Measurements from ENCODE around the gene TMEM150C. TPM values are rescaled to one million over a fixed set of nuclear protein-coding genes. Genes with fewer than 3 reads are reported as not detected.

The TMEM150C gene
- total RNA-seq, 1 experiment from 2014 or later: 1.8 TPM

DNA sequence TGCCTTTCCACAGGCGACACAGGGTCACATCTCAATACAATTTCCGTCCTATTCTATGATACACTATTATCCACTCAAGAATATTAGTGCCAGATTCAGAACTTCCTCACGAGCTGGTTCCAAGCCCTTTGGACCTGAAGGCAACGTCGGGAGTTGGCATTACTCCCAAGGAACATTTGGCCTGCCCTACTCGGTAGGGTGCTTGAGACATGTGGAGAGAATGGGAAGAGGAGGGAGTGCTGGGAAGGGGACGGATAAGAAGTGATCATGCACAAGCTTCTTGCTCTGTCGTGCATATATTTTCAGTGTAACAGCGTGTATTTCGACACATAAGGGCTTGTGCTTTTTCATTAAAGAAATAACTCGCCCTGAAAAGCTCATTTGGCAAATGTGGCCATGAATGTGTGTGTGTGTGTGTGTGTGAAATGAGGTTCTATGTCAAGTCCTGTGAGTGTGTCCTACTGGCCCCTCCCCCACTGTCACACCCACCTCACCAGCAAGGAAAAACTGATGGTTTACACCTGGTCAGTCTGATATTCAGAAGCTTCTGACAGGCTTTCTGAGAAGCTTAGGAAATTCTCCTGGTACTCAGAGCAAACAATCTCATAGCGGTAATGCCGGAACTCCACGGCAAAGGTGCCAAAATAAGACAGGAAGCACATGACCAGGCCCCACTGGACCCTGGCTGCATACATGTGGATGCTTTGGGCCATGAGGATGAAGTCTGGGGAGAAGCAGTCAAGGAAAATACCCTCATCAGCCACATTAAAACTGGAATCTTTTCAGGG lies 76.6 kb downstream of the TMEM150C start:
- intact Hi-C loops (cut with micrococcal nuclease; ENCODE audit: unreplicated experiment) (no loop called here), in situ Hi-C loops (cut with HindIII; ENCODE audit: low pct_unique_long_range_greater_than_20kb, low sequenced_read_pairs) (no loop called here)
- Histone ChIP-seq H3K4me3 (ENCODE audit: low read depth in 2 of 2, low read length in 2 of 2) (no peak overlapping the region), H3K4me1 (ENCODE audit: control insufficient read depth, insufficient read depth, low read length) (no peaks in the 10 kb centered on the region), H3K27ac (ENCODE audit: low read length) (no peak overlapping the region), H3K9me3 (ENCODE audit: control insufficient read depth, insufficient read depth, low read depth, low read length) (no peaks in the 10 kb centered on the region), H3K36me3 (ENCODE audit: control insufficient read depth, insufficient read depth, low read length) (no peaks in the 10 kb centered on the region), H3K27me3 (ENCODE audit: control insufficient read depth, insufficient read depth, low read length) (no peaks in the 10 kb centered on the region)
- no peak for TF ChIP-seq TCF7L2 (IDR thresholded peaks at IDR 0.05; ENCODE audit: low read depth, low read length)
- no peak for TF ChIP-seq REST (IDR thresholded peaks at IDR 0.05; ENCODE audit: insufficient read depth in 1 of 2, low read depth in 2 of 2, low read length in 1 of 2)
- TF ChIP-seq, protein P1, sequence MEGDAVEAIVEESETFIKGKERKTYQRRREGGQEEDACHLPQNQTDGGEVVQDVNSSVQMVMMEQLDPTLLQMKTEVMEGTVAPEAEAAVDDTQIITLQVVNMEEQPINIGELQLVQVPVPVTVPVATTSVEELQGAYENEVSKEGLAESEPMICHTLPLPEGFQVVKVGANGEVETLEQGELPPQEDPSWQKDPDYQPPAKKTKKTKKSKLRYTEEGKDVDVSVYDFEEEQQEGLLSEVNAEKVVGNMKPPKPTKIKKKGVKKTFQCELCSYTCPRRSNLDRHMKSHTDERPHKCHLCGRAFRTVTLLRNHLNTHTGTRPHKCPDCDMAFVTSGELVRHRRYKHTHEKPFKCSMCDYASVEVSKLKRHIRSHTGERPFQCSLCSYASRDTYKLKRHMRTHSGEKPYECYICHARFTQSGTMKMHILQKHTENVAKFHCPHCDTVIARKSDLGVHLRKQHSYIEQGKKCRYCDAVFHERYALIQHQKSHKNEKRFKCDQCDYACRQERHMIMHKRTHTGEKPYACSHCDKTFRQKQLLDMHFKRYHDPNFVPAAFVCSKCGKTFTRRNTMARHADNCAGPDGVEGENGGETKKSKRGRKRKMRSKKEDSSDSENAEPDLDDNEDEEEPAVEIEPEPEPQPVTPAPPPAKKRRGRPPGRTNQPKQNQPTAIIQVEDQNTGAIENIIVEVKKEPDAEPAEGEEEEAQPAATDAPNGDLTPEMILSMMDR (IDR thresholded peaks at IDR 0.05): no peak
- no peak for TF ChIP-seq SIN3A (IDR thresholded peaks at IDR 0.05; ENCODE audit: borderline replicate concordance, insufficient read depth, low read depth, low read length)
- TF ChIP-seq POLR2AphosphoS5 (IDR thresholded peaks at IDR 0.05; ENCODE audit: low read depth, low read length): no peak
- CTCF ChIA-PET: no interaction called here
- ATAC-seq (no peak), DNase-seq (ENCODE audit: low read depth, low spot score) (no peak)
- POLR2A ChIA-PET: no interaction called here
- no TSS peak for BruUV-seq (replicated peaks)

DNA sequence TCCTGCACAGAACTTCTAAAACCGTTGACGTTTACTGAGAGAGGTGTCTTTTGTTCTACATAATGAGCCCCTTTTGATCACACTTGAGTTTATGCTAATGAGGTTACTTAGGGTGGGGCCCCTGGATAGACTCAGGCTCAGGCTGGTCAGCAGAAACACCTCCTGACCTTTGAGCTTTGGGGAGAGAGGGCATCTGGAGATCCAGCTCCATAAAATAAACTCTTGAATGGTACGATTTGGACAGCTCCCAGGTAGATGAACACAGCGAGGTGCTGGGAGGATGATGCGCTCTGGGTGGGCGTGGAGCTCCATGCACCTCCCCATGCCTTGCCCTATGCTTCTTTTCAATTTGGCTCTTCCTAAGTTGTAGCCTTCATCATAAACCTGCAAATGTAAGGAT lies 79.4 kb downstream of the TMEM150C start:
- no TSS peak for BruUV-seq (replicated peaks)
- Histone ChIP-seq H3K4me1 (ENCODE audit: control insufficient read depth, insufficient read depth, low read length) (no peaks in the 10 kb centered on the region), H3K27me3 (ENCODE audit: control insufficient read depth, insufficient read depth, low read length) (no peaks in the 10 kb centered on the region), H3K4me3 (ENCODE audit: low read depth in 2 of 2, low read length in 2 of 2) (no peak overlapping the region), H3K9me3 (ENCODE audit: control insufficient read depth, insufficient read depth, low read depth, low read length) (no peaks in the 10 kb centered on the region), H3K36me3 (ENCODE audit: control insufficient read depth, insufficient read depth, low read length) (no peaks in the 10 kb centered on the region), H3K27ac (ENCODE audit: low read length) (no peak overlapping the region)
- TF ChIP-seq POLR2AphosphoS5 (IDR thresholded peaks at IDR 0.05; ENCODE audit: low read depth, low read length) (no peak), REST (IDR thresholded peaks at IDR 0.05; ENCODE audit: insufficient read depth in 1 of 2, low read depth in 2 of 2, low read length in 1 of 2) (no peak), TCF7L2 (IDR thresholded peaks at IDR 0.05; ENCODE audit: low read depth, low read length) (no peak), SIN3A (IDR thresholded peaks at IDR 0.05; ENCODE audit: borderline replicate concordance, insufficient read depth, low read depth, low read length) (no peak)
- TF ChIP-seq, protein P1 (IDR thresholded peaks at IDR 0.05): no peak
- POLR2A ChIA-PET: interaction anchor here (0.5 kb wide), 1 partner anchor 1761 kb away, joined by 3 read pairs; no protein-coding TSS in a partner anchor
- in situ Hi-C loops (cut with HindIII; ENCODE audit: low pct_unique_long_range_greater_than_20kb, low sequenced_read_pairs) (no loop called here), intact Hi-C loops (cut with micrococcal nuclease; ENCODE audit: unreplicated experiment) (no loop called here)
- ATAC-seq (no peak), DNase-seq (ENCODE audit: low read depth, low spot score) (no peak)
- CTCF ChIA-PET: no interaction called here
